GM12874 (cell line): ENCODE data around the gene MEGF10.

Experiments used
- TF ChIP-seq, protein P1 (sequence below): IDR thresholded peaks from 2 replicates; pipeline ENCODE4 v1.5.1; 2011; ENCODE audit warnings: low read depth, mild to moderate bottlenecking, control low read depth, low read length, moderate library complexity; ENCODE audit not compliant: insufficient read depth

MEGF10 gene

DNA sequence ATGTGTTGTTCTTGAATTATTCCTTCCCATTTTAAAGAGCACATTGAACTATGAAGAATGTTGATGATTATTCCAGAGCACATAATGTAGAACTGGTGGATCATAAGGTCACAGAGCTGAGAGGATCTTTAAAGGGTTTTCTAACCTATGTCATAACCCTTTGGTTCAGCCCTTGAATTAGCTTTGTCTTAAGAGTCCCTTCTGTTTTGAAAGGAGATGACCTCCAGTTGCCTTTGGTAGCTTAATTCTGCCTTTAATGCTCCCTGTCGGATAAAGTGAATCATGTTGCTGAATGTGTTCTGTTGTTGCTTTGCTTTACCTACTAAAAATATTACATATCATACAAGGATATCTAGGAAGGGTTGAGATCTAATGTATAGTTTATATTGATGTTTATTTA, 127.8 kb downstream of the MEGF10 start:
- TF ChIP-seq, protein P1, sequence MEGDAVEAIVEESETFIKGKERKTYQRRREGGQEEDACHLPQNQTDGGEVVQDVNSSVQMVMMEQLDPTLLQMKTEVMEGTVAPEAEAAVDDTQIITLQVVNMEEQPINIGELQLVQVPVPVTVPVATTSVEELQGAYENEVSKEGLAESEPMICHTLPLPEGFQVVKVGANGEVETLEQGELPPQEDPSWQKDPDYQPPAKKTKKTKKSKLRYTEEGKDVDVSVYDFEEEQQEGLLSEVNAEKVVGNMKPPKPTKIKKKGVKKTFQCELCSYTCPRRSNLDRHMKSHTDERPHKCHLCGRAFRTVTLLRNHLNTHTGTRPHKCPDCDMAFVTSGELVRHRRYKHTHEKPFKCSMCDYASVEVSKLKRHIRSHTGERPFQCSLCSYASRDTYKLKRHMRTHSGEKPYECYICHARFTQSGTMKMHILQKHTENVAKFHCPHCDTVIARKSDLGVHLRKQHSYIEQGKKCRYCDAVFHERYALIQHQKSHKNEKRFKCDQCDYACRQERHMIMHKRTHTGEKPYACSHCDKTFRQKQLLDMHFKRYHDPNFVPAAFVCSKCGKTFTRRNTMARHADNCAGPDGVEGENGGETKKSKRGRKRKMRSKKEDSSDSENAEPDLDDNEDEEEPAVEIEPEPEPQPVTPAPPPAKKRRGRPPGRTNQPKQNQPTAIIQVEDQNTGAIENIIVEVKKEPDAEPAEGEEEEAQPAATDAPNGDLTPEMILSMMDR: no peak

DNA sequence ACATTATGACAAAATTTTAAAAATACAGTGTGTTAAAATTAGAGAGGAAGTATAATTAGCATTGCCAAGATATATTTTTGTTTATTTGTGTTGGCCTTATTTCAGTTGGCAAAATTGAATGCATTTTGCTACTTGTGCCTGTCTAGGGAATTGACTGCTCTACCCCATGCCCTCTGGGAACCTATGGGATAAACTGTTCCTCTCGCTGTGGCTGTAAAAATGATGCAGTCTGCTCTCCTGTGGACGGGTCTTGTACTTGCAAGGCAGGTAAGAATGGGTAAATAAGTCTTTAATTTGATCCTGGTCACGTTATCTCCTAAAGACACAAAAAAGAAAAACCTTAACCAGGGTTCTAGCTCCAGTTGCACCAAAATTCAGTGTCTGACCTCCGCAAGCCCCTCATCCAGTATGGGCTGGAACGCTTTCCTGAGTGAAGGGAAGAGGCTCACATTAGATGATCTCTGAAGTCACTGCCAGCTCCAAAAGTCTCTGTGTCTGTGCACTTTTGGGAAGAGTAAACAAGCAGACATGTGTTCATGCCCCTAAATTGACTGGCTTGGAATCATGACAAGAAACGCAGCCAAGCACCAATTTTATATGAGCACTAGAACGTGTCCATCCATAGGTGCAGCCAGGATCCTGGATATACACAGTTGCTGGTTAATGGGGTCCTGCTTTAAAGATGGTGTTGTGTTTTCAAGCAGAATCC, 128.5 kb downstream of the MEGF10 start:
- TF ChIP-seq, protein P1: no peak

- TF ChIP-seq, protein P1: no peak
Measured at GRCh38 chr5:127419683-127420257, 129.2 kb downstream of the MEGF10 start.

GRCh38 chr5:127420758-127421157, 130.2 kb downstream of the MEGF10 start:
- TF ChIP-seq, protein P1: no peak

DNA sequence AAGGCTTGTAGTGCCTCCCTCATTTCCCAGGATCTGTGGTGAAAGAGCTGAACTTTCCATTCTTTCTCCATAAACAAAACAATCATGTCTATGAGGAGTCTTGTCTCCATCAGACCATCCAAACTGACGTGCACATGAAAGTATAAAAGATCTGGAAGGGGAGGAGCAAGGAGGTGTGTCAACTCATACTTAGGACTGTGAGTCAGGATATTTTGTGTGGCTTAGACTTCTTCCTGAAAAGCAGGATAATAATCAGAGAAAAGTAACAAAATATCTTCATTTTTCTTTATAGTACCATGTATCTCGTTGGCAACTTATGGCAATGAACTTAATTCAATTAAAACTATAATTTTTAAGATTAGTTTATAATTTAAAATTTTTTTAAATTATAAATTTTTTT, 130.9 kb downstream of the MEGF10 start:
- TF ChIP-seq, protein P1: no peak

DNA sequence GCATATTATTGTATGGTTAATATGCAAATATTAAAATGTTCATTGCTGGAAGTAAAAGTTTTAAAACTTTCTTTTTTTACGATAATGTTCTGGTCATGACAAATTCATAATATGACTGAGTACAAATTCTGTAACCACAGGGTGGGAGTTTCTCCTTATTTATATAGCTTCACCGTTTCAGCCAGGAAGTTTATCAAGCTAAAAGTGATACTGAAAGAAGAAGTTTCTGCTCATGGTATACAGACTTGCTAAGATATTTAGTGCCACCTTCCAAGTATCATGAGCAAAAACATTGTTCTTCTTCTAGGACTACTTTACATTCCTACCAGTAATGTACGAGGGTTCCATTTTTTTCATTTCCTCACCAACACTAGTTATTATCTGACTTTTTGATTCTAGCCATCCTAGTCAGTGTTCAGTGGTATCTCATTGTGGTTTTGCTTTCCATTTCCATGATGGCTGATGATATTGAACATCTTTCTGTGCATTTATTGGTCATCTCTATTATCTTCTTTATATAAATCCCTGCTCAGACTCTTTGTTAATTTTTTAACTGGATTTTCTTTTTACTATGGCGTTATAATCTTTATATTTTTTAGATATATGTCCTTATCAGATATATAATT, 132.7 kb downstream of the MEGF10 start:
- TF ChIP-seq, protein P1: no peak

DNA sequence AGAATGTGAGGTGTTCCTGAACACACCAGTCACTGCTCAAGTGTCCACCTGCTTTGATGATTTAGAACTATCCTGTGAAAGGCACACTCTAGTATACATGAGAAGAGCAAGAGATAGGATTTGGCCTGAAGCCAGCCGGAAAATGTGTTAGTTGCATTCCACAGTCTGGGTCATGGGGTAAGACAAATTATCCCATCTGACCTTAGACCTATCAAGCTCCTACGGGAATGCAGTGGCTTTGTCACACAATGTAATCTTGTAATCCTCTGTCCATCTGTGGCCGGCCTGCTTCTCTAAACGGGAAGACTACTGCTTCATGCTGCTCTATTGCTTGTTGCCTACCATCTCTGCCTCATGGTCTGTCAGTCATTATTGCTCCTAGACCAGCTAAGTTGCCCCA, 134.4 kb downstream of the MEGF10 start:
- TF ChIP-seq, protein P1: no peak
